SU-DHL-6 (cell line): Measurements from ENCODE around the gene CCL15.

Experiments
- H2AFZ ChIP-seq: fragments of 200-600 bp; sonication (generic); 2 replicates; pipeline ENCODE4 v1.6.1; 2014; ENCODE audit warnings: low read depth, mild to moderate bottlenecking, moderate library complexity, mixed read lengths, antibody characterized with exemption, low read length; ENCODE audit not compliant: severe bottlenecking
- H3F3A ChIP-seq: fragments of 200-600 bp; shearing (Covaris generic); 2 replicates; pipeline ENCODE4 v1.6.0; 2016; ENCODE audit warnings: antibody characterized with exemption, mild to moderate bottlenecking; ENCODE audit not compliant: insufficient read depth
- H3K27ac ChIP-seq: fragments of 200-600 bp; sonication (generic); 2 replicates; pipeline ENCODE4 v1.5.1; 2016; ENCODE audit warnings: low read depth, mild to moderate bottlenecking, low read length, moderate library complexity, mixed read lengths
- H3K27me3 ChIP-seq: fragments of 200-600 bp; sonication (generic), shearing (Covaris generic); 2 replicates; pipeline ENCODE4 v1.6.0; 2014; ENCODE audit warnings: mild to moderate bottlenecking, low read length
- H3K36me3 ChIP-seq: fragments of 200-600 bp; sonication (generic); 2 replicates; pipeline ENCODE4 v1.6.1; 2014; ENCODE audit warnings: mild to moderate bottlenecking, low read length, mixed read lengths
- H3K4me2 ChIP-seq: fragments of 300-600, 200-600 bp; shearing (Covaris generic), sonication (generic); 2 replicates; pipeline ENCODE4 v1.6.0; 2014; ENCODE audit warnings: low read length, low read depth, mild to moderate bottlenecking; ENCODE audit not compliant: poor library complexity, severe bottlenecking
- H3K4me3 ChIP-seq: fragments of 200-600 bp; sonication (generic); 2 replicates; pipeline ENCODE4 v1.5.1; 2014; ENCODE audit warnings: antibody characterized with exemption, low read length, mild to moderate bottlenecking, mixed read lengths; ENCODE audit not compliant: insufficient read depth, poor library complexity, severe bottlenecking
- H3K79me2 ChIP-seq: fragments of 200-600 bp; sonication (generic); 2 replicates; pipeline ENCODE4 v1.6.1; 2014; ENCODE audit warnings: mild to moderate bottlenecking, low read length, moderate library complexity; ENCODE audit not compliant: insufficient read depth
- H3K9ac ChIP-seq: fragments of 200-600 bp; sonication (generic); 2 replicates; pipeline ENCODE4 v1.7.0; 2014; ENCODE audit warnings: mild to moderate bottlenecking, low read length
- H3K9me2 ChIP-seq: fragments of 200-600 bp; sonication (generic); replicated peaks from 2 replicates; pipeline ENCODE4 v1.6.1; 2014; ENCODE audit warnings: low read length; ENCODE audit not compliant: insufficient read depth
- H3K9me3 ChIP-seq: fragments of 200-600 bp; sonication (generic); 2 replicates; pipeline ENCODE4 v1.6.1; 2014; ENCODE audit warnings: low read length, mixed read lengths; ENCODE audit not compliant: insufficient read depth
- H4K20me1 ChIP-seq: fragments of 200-600 bp; sonication (generic); 2 replicates; pipeline ENCODE4 v1.6.1; 2014; ENCODE audit warnings: low read depth, mild to moderate bottlenecking, antibody characterized with exemption, low read length, moderate library complexity, mixed read lengths
- EZH2phosphoT487 ChIP-seq: fragments of 200-600 bp; sonication (generic), shearing (Covaris generic); conservative IDR thresholded peaks from 2 replicates; pipeline ENCODE4 v1.6.1; 2018; ENCODE audit warnings: mild to moderate bottlenecking, antibody characterized with exemption, low read length, moderate library complexity, mixed read lengths
- TF ChIP-seq, protein P1 (sequence below): fragments of 200-600 bp; sonication (generic); IDR thresholded peaks from one replicate; pipeline ENCODE4 v1.5.1; 2017; ENCODE audit warnings: antibody characterized with exemption, mild to moderate bottlenecking, low read length, moderate library complexity; ENCODE audit not compliant: insufficient read depth, poor library complexity, severe bottlenecking

CCL15 gene

DNA sequence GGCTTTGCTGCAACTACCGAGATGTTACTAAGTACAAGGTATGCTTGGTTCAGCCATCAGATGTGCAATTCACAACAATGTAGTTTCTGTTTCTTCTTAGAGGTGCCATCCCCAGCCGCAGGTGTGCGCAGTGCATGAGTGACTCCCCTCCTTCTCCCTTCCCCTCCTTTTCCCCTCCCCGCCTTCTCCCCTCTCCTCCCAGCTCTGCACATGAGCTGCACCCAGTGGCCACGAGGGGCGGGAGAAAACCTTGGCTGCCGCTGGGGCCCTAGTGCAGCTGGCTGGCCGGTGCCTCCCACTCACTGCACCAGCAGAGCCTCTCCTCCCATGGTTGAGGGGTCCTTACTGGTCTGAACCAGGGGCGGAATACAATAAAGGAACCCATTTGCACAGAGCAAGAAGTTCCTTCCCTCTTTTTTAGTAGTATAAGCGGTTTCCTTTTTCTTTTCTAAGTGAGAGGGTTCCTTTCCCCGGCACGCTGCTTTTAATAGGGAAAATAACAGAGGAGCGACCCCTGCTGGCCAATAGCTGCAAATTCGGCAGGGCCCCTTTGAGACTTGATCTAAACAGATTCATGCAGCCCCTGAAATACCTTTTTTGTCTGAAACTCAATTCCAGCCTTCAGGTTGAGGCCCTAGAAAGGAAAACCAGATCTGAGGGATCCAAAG is 7.8 kb upstream of the CCL15 start:
- no peaks in the 10 kb centered on the region for H4K20me1 ChIP-seq
- no peak overlapping the region for H3K27ac ChIP-seq
- H3K4me2 ChIP-seq = peak overlapping the region; percentile 29
- no peaks in the 10 kb centered on the region for H3K9me2 ChIP-seq
- no peak overlapping the region for H3K9ac ChIP-seq
- no peaks in the 10 kb centered on the region for H3K27me3 ChIP-seq
- no peaks in the 10 kb centered on the region for H3K79me2 ChIP-seq
- TF ChIP-seq EZH2phosphoT487 = no peak
- TF ChIP-seq, protein P1, sequence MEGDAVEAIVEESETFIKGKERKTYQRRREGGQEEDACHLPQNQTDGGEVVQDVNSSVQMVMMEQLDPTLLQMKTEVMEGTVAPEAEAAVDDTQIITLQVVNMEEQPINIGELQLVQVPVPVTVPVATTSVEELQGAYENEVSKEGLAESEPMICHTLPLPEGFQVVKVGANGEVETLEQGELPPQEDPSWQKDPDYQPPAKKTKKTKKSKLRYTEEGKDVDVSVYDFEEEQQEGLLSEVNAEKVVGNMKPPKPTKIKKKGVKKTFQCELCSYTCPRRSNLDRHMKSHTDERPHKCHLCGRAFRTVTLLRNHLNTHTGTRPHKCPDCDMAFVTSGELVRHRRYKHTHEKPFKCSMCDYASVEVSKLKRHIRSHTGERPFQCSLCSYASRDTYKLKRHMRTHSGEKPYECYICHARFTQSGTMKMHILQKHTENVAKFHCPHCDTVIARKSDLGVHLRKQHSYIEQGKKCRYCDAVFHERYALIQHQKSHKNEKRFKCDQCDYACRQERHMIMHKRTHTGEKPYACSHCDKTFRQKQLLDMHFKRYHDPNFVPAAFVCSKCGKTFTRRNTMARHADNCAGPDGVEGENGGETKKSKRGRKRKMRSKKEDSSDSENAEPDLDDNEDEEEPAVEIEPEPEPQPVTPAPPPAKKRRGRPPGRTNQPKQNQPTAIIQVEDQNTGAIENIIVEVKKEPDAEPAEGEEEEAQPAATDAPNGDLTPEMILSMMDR = peak; percentile 62
- peaks cover 6% of the 10 kb centered on the region; the same call in 1 of the 2 replicates for H3K9me3 ChIP-seq
- no peaks in the 10 kb centered on the region for H3K36me3 ChIP-seq
- H2AFZ ChIP-seq = peak overlapping the region; percentile 5
- H3F3A ChIP-seq = no peaks in the 10 kb centered on the region
- H3K4me3 ChIP-seq = no peak overlapping the region

DNA sequence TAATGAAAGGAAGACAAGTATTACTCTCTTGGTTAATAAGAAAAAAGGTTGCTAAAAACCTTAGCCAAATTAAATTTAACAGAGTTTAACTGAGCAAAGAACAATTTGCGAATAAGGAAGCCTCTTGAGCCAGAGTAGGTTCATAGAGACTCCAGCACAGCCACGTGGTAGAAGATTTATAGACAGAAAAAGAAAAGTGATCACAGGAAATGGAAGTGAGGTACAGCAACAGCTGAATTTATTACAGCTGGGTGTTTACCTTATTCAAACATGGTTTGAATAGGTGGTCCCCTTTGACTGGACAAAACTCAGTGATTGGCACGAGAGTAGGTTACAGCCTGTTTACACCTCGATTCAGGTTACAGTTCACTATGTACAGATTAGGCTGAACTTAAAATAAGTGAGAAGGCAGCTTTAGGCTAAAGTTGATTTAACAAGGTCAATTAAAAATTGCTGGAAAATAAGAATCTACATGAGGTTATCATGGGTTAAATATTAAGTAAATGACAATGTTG is 3.3 kb upstream of the CCL15 start:
- H3K27ac ChIP-seq = no peak overlapping the region
- H3K9me2 ChIP-seq = no peaks in the 10 kb centered on the region
- H3K4me3 ChIP-seq = no peak overlapping the region
- TF ChIP-seq EZH2phosphoT487 = no peak
- H3K4me2 ChIP-seq = no peak overlapping the region
- no peaks in the 10 kb centered on the region for H3K27me3 ChIP-seq
- H3K79me2 ChIP-seq = no peaks in the 10 kb centered on the region
- no peaks in the 10 kb centered on the region for H3K36me3 ChIP-seq
- peaks cover 2% of the 10 kb centered on the region; the same call in 1 of the 2 replicates for H3K9me3 ChIP-seq
- H4K20me1 ChIP-seq = no peaks in the 10 kb centered on the region
- H3K9ac ChIP-seq = no peak overlapping the region
- no peaks in the 10 kb centered on the region for H3F3A ChIP-seq
- no peak overlapping the region for H2AFZ ChIP-seq

DNA sequence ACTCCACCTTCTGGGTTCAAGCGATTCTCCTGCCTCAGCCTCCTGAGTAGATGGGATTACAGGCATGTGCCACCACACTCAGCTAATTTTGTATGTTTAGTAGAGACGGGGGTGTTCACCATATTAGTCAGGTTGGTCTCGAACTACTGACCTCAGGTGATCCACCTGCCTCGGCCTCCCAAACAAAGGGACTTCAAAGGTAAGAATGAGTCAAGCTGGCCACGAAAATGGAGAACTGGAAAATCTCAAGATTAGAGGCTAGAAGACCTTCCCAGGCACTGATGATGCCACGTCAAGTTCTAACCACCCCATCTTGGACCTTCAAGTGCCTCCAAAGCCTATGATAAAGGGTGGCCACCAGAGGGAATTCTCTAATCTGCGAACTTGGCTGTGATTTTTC is 1.3 kb upstream of the CCL15 start:
- no peaks in the 10 kb centered on the region for H3F3A ChIP-seq

More for the DNA sequence above, 1.3 kb upstream of the CCL15 start:
- Histone ChIP-seq H3K4me2 (no peak overlapping the region), H3K27ac (no peak overlapping the region), H3K4me3 (no peak overlapping the region), H3K79me2 (no peaks in the 10 kb centered on the region), H3K27me3 (no peaks in the 10 kb centered on the region), H3K9me3 (no peaks in the 10 kb centered on the region), H3K9ac (no peak overlapping the region), H3K9me2 (no peaks in the 10 kb centered on the region), H3K36me3 (no peaks in the 10 kb centered on the region), H2AFZ (no peak overlapping the region), H4K20me1 (no peaks in the 10 kb centered on the region)
- no peak for TF ChIP-seq EZH2phosphoT487
- TF ChIP-seq, protein P1 = no peak
